DND-41 (cell line): ENCODE data around the gene CLEC19A.

ENCODE experiments used
- CTCF ChIP-seq: IDR thresholded peaks from 2 replicates; pipeline ENCODE4 v1.5.1; 2012; ENCODE audit warnings: borderline replicate concordance, low read length, moderate library complexity, mild to moderate bottlenecking; ENCODE audit not compliant: poor library complexity, severe bottlenecking; ENCODE audit errors: extremely low read depth
- EZH2 ChIP-seq: IDR thresholded peaks from 3 replicates; pipeline ENCODE4 v1.6.1; 2012; ENCODE audit warnings: borderline replicate concordance, low read depth, mild to moderate bottlenecking, moderate library complexity, low read length, inconsistent platforms; ENCODE audit not compliant: severe bottlenecking

GRCh38 chr16:19356024-19356952 lies 70.8 kb downstream of the CLEC19A start:
- TF ChIP-seq CTCF (no peak), EZH2 (no peak)
